ENCODE measurements around the gene BAIAP3. TPM values are rescaled to one million over a fixed set of nuclear protein-coding genes. Genes with fewer than 3 reads are reported as not detected.

The BAIAP3 gene
- total RNA-seq, 2 experiments from 2014 or later = 3.2 to 6.3 TPM

DNA sequence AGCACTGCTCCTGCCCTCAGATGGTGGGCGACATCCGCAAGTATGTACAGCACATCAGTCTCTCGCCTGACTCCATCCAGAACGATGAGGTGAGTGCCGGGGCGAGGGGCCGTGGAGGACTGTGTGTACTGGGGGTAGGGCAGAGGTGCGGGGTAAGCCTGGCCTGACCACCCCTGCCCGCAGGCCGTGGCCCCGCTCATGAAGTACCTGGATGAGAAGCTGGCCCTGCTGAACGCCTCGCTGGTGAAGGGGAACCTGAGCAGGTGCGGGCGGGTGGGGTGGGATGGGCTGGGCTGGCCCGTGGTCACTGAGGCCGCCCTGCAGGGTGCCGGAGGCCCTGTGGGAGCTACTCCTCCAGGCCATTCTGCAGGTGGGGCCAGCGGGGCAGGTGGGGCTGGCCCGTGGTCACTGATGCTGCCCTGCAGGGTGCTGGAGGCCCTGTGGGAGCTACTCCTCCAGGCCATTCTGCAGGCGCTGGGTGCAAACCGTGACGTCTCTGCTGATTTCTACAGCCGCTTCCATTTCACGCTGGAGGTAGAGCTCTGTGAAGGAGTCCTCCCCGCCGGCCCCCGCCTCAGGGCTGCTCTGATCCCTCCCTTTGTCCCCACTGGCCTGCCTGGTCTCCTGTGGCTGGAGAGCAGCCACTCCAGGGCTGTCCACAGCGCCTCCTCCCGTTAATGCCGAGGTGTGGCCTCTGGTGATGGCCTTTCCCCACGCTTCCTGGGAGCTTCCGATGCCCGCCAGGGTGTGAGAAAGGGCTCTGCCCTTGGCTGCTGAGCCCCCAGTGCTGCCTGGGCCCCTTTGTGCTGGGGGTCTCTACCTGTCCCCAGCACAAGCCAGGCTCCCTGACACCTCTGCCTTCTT is 13.2 kb downstream of the BAIAP3 start:
- Histone ChIP-seq H3K4me2 (ENCODE audit: low read length) (no peak overlapping the region), H3K9me3 (ENCODE audit: low read length) (no peaks in the 10 kb centered on the region), H3K79me2 (ENCODE audit: insufficient read depth, low read depth, low read length) (peaks cover 5% of the 10 kb centered on the region; the same call in 1 of the 2 replicates), H3K27ac (ENCODE audit: low read depth, low read length, poor library complexity, severe bottlenecking) (no peak overlapping the region), H3K4me3 (ENCODE audit: low read depth, low read length, poor library complexity, severe bottlenecking) (no peak overlapping the region), H3K4me1 (ENCODE audit: insufficient read depth, low read length, poor library complexity, severe bottlenecking) (peaks cover 26% of the 10 kb centered on the region), H4K20me1 (ENCODE audit: insufficient read depth, low read length) (no peaks in the 10 kb centered on the region), H3K36me3 (ENCODE audit: insufficient read depth, low read length) (peaks cover 15% of the 10 kb centered on the region; the same call in 1 of the 2 replicates), H3K9me2 (ENCODE audit: insufficient read depth, low read length) (no peaks in the 10 kb centered on the region), H2AFZ (ENCODE audit: low read length) (no peak overlapping the region)
- POLR2A ChIA-PET = no interaction called here
- CTCF ChIA-PET (ENCODE audit: unreplicated experiment) = no interaction called here
- intact Hi-C loops (cut with micrococcal nuclease; ENCODE audit: unreplicated experiment) = no loop called here
- TF ChIP-seq, protein P1, sequence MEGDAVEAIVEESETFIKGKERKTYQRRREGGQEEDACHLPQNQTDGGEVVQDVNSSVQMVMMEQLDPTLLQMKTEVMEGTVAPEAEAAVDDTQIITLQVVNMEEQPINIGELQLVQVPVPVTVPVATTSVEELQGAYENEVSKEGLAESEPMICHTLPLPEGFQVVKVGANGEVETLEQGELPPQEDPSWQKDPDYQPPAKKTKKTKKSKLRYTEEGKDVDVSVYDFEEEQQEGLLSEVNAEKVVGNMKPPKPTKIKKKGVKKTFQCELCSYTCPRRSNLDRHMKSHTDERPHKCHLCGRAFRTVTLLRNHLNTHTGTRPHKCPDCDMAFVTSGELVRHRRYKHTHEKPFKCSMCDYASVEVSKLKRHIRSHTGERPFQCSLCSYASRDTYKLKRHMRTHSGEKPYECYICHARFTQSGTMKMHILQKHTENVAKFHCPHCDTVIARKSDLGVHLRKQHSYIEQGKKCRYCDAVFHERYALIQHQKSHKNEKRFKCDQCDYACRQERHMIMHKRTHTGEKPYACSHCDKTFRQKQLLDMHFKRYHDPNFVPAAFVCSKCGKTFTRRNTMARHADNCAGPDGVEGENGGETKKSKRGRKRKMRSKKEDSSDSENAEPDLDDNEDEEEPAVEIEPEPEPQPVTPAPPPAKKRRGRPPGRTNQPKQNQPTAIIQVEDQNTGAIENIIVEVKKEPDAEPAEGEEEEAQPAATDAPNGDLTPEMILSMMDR (conservative IDR thresholded peaks at IDR 0.05; ENCODE audit: low read length) = no peak
- TF ChIP-seq EZH2phosphoT487 (IDR thresholded peaks at IDR 0.05; ENCODE audit: borderline replicate concordance, low read depth, low read length) = no peak
- BruUV-seq (replicated peaks) = no TSS peak
- no peak for DNase-seq (ENCODE audit: low spot score)

DNA sequence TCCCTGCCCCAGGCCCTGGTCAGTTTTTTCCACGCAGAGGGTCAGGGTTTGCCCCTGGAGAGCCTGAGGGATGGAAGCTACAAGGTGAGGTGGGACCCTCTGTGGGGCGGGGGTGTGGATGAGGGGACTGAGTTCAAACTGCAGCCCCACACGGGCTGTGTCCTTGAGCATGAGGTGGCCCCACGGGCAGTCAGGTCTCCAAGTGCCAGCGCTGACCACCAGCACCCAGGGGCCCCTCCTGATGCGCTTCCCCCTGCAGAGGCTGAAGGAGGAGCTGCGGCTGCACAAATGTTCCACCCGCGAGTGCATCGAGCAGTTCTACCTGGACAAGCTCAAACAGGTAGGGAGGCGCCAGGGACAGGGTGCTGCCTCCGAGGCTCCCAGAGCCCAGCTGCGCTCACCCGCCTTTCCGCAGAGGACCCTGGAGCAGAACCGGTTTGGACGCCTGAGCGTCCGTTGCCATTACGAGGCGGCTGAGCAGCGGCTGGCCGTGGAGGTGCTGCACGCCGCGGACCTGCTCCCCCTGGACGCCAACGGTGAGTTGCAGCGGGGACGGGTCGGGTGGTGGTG is 13.9 kb downstream of the BAIAP3 start:
- Histone ChIP-seq H2AFZ (ENCODE audit: low read length) (no peak overlapping the region), H3K9me2 (ENCODE audit: insufficient read depth, low read length) (no peaks in the 10 kb centered on the region), H3K4me2 (ENCODE audit: low read length) (no peak overlapping the region), H4K20me1 (ENCODE audit: insufficient read depth, low read length) (no peaks in the 10 kb centered on the region), H3K27ac (ENCODE audit: low read depth, low read length, poor library complexity, severe bottlenecking) (no peak overlapping the region), H3K4me3 (ENCODE audit: low read depth, low read length, poor library complexity, severe bottlenecking) (no peak overlapping the region), H3K79me2 (ENCODE audit: insufficient read depth, low read depth, low read length) (peaks cover 10% of the 10 kb centered on the region), H3K9me3 (ENCODE audit: low read length) (no peaks in the 10 kb centered on the region), H3K36me3 (ENCODE audit: insufficient read depth, low read length) (peaks cover 15% of the 10 kb centered on the region; the same call in 1 of the 2 replicates), H3K4me1 (ENCODE audit: insufficient read depth, low read length, poor library complexity, severe bottlenecking) (peaks cover 20% of the 10 kb centered on the region)
- POLR2A ChIA-PET = no interaction called here
- BruUV-seq (replicated peaks) = no TSS peak
- CTCF ChIA-PET (ENCODE audit: unreplicated experiment) = no interaction called here
- no peak for DNase-seq (ENCODE audit: low spot score)
- intact Hi-C loops (cut with micrococcal nuclease; ENCODE audit: unreplicated experiment) = no loop called here
- TF ChIP-seq EZH2phosphoT487 (IDR thresholded peaks at IDR 0.05; ENCODE audit: borderline replicate concordance, low read depth, low read length) = no peak
- TF ChIP-seq, protein P1 (conservative IDR thresholded peaks at IDR 0.05; ENCODE audit: low read length) = no peak

DNA sequence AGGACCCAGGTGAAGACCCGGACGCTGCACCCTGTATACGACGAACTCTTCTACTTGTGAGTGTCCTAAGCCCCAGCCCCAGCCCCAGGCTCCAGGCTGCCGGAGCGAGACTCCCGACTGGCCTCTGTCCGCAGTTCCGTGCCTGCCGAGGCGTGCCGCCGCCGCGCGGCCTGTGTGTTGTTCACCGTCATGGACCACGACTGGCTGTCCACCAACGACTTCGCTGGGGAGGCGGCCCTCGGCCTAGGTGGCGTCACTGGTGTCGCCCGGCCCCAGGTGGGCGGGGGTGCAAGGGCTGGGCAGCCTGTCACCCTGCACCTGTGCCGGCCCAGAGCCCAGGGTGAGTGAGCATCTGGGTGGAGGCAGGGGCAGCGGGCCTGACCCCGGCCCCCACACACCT is 14.5 kb downstream of the BAIAP3 start:
- H3K27ac ChIP-seq (ENCODE audit: low read depth, low read length, poor library complexity, severe bottlenecking) = no peak overlapping the region
- H3K79me2 ChIP-seq (ENCODE audit: insufficient read depth, low read depth, low read length) = peaks cover 15% of the 10 kb centered on the region
- peaks cover 15% of the 10 kb centered on the region; the same call in 1 of the 2 replicates for H3K36me3 ChIP-seq (ENCODE audit: insufficient read depth, low read length)
- no peak overlapping the region for H3K4me2 ChIP-seq (ENCODE audit: low read length)
- ChIA-PET CTCF (ENCODE audit: unreplicated experiment) (no interaction called here), POLR2A (no interaction called here)
- intact Hi-C loops (cut with micrococcal nuclease; ENCODE audit: unreplicated experiment) = no loop called here
- BruUV-seq (replicated peaks) = no TSS peak
- peaks cover 21% of the 10 kb centered on the region for H3K4me1 ChIP-seq (ENCODE audit: insufficient read depth, low read length, poor library complexity, severe bottlenecking)
- H3K9me3 ChIP-seq (ENCODE audit: low read length) = no peaks in the 10 kb centered on the region
- H3K9me2 ChIP-seq (ENCODE audit: insufficient read depth, low read length) = no peaks in the 10 kb centered on the region
- H2AFZ ChIP-seq (ENCODE audit: low read length) = no peak overlapping the region
- DNase-seq (ENCODE audit: low spot score) = no peak
- no peaks in the 10 kb centered on the region for H4K20me1 ChIP-seq (ENCODE audit: insufficient read depth, low read length)
- TF ChIP-seq, protein P1 (conservative IDR thresholded peaks at IDR 0.05; ENCODE audit: low read length) = no peak
- TF ChIP-seq EZH2phosphoT487 (IDR thresholded peaks at IDR 0.05; ENCODE audit: borderline replicate concordance, low read depth, low read length) = no peak
- no peak overlapping the region for H3K4me3 ChIP-seq (ENCODE audit: low read depth, low read length, poor library complexity, severe bottlenecking)

Measured in OCI-LY7 (cell line).